Liver (tissue), 9 donors: ENCODE measurements around the gene MRPL58. TPM values are rescaled to one million over a fixed set of nuclear protein-coding genes. Genes with fewer than 3 reads are reported as not detected.

Source experiments
- DNase-seq: peaks from one replicate; pipeline ENCODE4 v3.0.0-alpha.2; 2017; ENCODE audit warnings: low spot score
- H3K27ac ChIP-seq, 2 donors: one replicate each; pipeline ENCODE4 v1.7.0; 2013; ENCODE audit warnings: inconsistent platforms in 2 of 2, low read length in 2 of 2, control low read depth in 1 of 2, low read depth in 1 of 2, mild to moderate bottlenecking in 1 of 2
- H3K27me3 ChIP-seq, 4 donors: one replicate each; pipeline versions ENCODE4 v1.6.1 to v1.7.0; 2013; ENCODE audit warnings: low read length in 3 of 4, inconsistent platforms in 1 of 4, mild to moderate bottlenecking in 1 of 4, moderate library complexity in 1 of 4; ENCODE audit not compliant: control insufficient read depth in 4 of 4, insufficient read depth in 4 of 4
- H3K36me3 ChIP-seq, 4 donors: one replicate each; pipeline versions ENCODE4 v1.6.1 to v1.7.0; 2013; ENCODE audit warnings: low read length in 3 of 4, mild to moderate bottlenecking in 3 of 4, low read depth in 1 of 4, moderate library complexity in 1 of 4; ENCODE audit not compliant: control insufficient read depth in 4 of 4, insufficient read depth in 3 of 4
- H3K4me1 ChIP-seq, 4 donors: one replicate each; pipeline versions ENCODE4 v1.6.1 to v1.7.0; 2013; ENCODE audit warnings: low read length in 3 of 4, mild to moderate bottlenecking in 3 of 4, moderate library complexity in 1 of 4; ENCODE audit not compliant: control insufficient read depth in 4 of 4, insufficient read depth in 4 of 4
- H3K4me3 ChIP-seq, 3 donors: one replicate each; pipeline versions ENCODE4 v1.6.1 to v1.7.0; 2013; ENCODE audit warnings: low read length in 3 of 3, control low read depth in 1 of 3, low read depth in 1 of 3, mild to moderate bottlenecking in 1 of 3
- H3K9ac ChIP-seq, 2 donors: one replicate each; pipeline ENCODE4 v1.7.0; 2013; ENCODE audit warnings: low read length in 2 of 2, mild to moderate bottlenecking in 2 of 2, moderate library complexity in 2 of 2, control low read depth in 1 of 2, low read depth in 1 of 2
- H3K9me3 ChIP-seq, 4 donors: one replicate each; pipeline versions ENCODE4 v1.6.1 to v1.7.0; 2013; ENCODE audit warnings: low read length in 3 of 4; ENCODE audit not compliant: control insufficient read depth in 4 of 4
- EGR1 ChIP-seq, 2 donors: IDR thresholded peaks; 2 replicates each; pipeline ENCODE4 v1.6.1; 2016 to 2018; ENCODE audit warnings: antibody characterized with exemption in 2 of 2, low read depth in 2 of 2
- FOXA1 ChIP-seq: IDR thresholded peaks from 2 replicates; pipeline ENCODE4 v1.6.1; 2016; ENCODE audit warnings: antibody characterized with exemption
- FOXA2 ChIP-seq: IDR thresholded peaks from 2 replicates; pipeline ENCODE4 v1.6.1; 2016; ENCODE audit warnings: antibody characterized with exemption
- HNF4A ChIP-seq, 2 donors: conservative IDR thresholded peaks; 2 replicates each; pipeline ENCODE4 v1.6.1; 2016; ENCODE audit warnings: antibody characterized with exemption in 2 of 2, mild to moderate bottlenecking in 2 of 2
- HNF4G ChIP-seq: IDR thresholded peaks from 2 replicates; pipeline ENCODE4 v1.6.1; 2016; ENCODE audit warnings: antibody characterized with exemption
- JUND ChIP-seq, 2 donors: IDR thresholded peaks; 2 replicates each; pipeline ENCODE4 v1.6.1; 2016; ENCODE audit warnings: antibody characterized with exemption in 2 of 2
- NR2F2 ChIP-seq: IDR thresholded peaks from 2 replicates; pipeline ENCODE4 v1.6.1; 2016; ENCODE audit warnings: antibody characterized with exemption
- RAD21 ChIP-seq, 2 donors: IDR thresholded peaks; 2 replicates each; pipeline ENCODE4 v1.6.1; 2016; ENCODE audit warnings: antibody characterized with exemption in 2 of 2, mild to moderate bottlenecking in 2 of 2
- RXRA ChIP-seq, 2 donors: IDR thresholded peaks; 2 replicates each; pipeline ENCODE4 v1.6.1; 2017 to 2018; ENCODE audit warnings: antibody characterized with exemption in 2 of 2, mild to moderate bottlenecking in 1 of 2
- SP1 ChIP-seq: IDR thresholded peaks from 2 replicates; pipeline ENCODE4 v1.6.1; 2018; ENCODE audit warnings: antibody characterized with exemption, mild to moderate bottlenecking
- TAF1 ChIP-seq: conservative IDR thresholded peaks from 2 replicates; pipeline ENCODE4 v1.6.1; 2016; ENCODE audit warnings: antibody characterized with exemption, mild to moderate bottlenecking
- YY1 ChIP-seq: IDR thresholded peaks from 2 replicates; pipeline ENCODE4 v1.6.1; 2016; ENCODE audit warnings: antibody characterized with exemption, mild to moderate bottlenecking
- WGBS: extraction: QIAGEN DNeasy Blood & Tissue Kit; methylation state at CpG from one replicate; pipeline ENCODE4 v1.1.7; 2013; 5-methylcytosine and 5-hydroxymethylcytosine counted together
- polyA plus RNA-seq, 2 donors: library from polyadenylated mRNA; stranded (reverse) in 1 of 2; unstranded in 1 of 2; fragments of 200-250 nt in 1 of 2; fragments of >200 nt in 1 of 2; fragmentation: Nextera tagmentation in 1 of 2; extraction: Ambion mirVana in 1 of 2; gene quantifications; one replicate each; pipeline versions ENCODE4 v1.2.1 to v1.2.3, GENCODE V29; 2013 to 2015
- total RNA-seq, 2 donors: library from RNA; depleted of rRNA; stranded (reverse); fragments of >200 nt; gene quantifications; one replicate each; pipeline ENCODE4 v1.2.3, GENCODE V29; 2014
- TF ChIP-seq, protein P1 (sequence below): IDR thresholded peaks from 2 replicates; pipeline ENCODE4 v1.6.1; 2016; ENCODE audit warnings: antibody characterized with exemption
- TF ChIP-seq, protein P2 (sequence below): IDR thresholded peaks from 2 replicates; pipeline ENCODE4 v1.6.1; 2016; ENCODE audit warnings: antibody characterized with exemption, mild to moderate bottlenecking
- TF ChIP-seq, protein P3 (sequence below): fragments of 150-350 bp; IDR thresholded peaks from 2 replicates; pipeline ENCODE4 v1.5.1; 2017; ENCODE audit warnings: improper control_type of control experiment, low read depth, low read length; ENCODE audit not compliant: missing input control
- TF ChIP-seq, protein P4 (sequence below): IDR thresholded peaks from 2 replicates; pipeline ENCODE4 v1.6.1; 2016; ENCODE audit warnings: antibody characterized with exemption
- TF ChIP-seq, protein P5 (sequence below): IDR thresholded peaks from 2 replicates; pipeline ENCODE4 v1.6.1; 2016; ENCODE audit warnings: antibody characterized with exemption
- donor health status: healthy.
- donor health status: healthy.
- donor health status: healthy.
- donor health status: healthy.
- donor health status: healthy.

Gene MRPL58
- total and polyA plus RNA-seq, 4 donors: 20.5 to 47.0 (median 33.4) TPM

DNA sequence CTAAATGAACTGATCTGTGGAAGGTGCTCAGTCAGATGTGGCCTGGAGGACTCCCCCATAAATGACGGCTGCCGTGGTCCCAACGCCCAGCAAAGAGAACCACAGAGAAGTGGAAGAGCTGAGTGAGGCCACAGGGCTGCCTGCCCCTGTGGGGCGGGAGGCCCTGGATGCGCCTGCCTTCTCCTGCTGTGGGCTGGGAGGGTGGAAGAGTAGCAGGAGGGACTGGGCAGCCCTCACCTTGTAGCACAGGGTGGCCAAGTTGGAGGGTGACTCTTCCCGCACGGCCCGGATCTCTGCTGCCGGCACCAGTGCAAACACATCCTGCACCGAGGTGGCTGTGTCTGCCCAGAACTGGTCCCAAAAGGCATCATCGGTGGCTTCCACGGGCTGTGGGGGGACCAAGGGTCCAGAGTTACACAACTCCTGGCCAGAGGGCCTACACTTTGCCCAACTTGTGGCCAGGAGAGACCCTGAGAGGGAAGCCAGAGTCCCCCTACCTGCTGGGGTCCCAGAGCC, 48.2 kb upstream of the MRPL58 start:
- H3K4me3 ChIP-seq: no peak overlapping the region
- TF ChIP-seq HNF4A (conservative IDR thresholded peaks at IDR 0.05) (no peak), NR2F2 (no peak), EGR1 (IDR thresholded peaks at IDR 0.05; ENCODE audit: low read depth in 2 of 2) (no peak), RAD21 (IDR thresholded peaks at IDR 0.05) (no peak), TAF1 (no peak), RXRA (IDR thresholded peaks at IDR 0.05) (no peak), JUND (IDR thresholded peaks at IDR 0.05) (no peak), SP1 (no peak), YY1 (no peak), FOXA2 (no peak), HNF4G (no peak), FOXA1 (no peak)
- TF ChIP-seq, protein P1, sequence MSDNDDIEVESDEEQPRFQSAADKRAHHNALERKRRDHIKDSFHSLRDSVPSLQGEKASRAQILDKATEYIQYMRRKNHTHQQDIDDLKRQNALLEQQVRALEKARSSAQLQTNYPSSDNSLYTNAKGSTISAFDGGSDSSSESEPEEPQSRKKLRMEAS: no peak
- TF ChIP-seq, protein P2, sequence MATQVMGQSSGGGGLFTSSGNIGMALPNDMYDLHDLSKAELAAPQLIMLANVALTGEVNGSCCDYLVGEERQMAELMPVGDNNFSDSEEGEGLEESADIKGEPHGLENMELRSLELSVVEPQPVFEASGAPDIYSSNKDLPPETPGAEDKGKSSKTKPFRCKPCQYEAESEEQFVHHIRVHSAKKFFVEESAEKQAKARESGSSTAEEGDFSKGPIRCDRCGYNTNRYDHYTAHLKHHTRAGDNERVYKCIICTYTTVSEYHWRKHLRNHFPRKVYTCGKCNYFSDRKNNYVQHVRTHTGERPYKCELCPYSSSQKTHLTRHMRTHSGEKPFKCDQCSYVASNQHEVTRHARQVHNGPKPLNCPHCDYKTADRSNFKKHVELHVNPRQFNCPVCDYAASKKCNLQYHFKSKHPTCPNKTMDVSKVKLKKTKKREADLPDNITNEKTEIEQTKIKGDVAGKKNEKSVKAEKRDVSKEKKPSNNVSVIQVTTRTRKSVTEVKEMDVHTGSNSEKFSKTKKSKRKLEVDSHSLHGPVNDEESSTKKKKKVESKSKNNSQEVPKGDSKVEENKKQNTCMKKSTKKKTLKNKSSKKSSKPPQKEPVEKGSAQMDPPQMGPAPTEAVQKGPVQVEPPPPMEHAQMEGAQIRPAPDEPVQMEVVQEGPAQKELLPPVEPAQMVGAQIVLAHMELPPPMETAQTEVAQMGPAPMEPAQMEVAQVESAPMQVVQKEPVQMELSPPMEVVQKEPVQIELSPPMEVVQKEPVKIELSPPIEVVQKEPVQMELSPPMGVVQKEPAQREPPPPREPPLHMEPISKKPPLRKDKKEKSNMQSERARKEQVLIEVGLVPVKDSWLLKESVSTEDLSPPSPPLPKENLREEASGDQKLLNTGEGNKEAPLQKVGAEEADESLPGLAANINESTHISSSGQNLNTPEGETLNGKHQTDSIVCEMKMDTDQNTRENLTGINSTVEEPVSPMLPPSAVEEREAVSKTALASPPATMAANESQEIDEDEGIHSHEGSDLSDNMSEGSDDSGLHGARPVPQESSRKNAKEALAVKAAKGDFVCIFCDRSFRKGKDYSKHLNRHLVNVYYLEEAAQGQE: no peak
- TF ChIP-seq, protein P3, sequence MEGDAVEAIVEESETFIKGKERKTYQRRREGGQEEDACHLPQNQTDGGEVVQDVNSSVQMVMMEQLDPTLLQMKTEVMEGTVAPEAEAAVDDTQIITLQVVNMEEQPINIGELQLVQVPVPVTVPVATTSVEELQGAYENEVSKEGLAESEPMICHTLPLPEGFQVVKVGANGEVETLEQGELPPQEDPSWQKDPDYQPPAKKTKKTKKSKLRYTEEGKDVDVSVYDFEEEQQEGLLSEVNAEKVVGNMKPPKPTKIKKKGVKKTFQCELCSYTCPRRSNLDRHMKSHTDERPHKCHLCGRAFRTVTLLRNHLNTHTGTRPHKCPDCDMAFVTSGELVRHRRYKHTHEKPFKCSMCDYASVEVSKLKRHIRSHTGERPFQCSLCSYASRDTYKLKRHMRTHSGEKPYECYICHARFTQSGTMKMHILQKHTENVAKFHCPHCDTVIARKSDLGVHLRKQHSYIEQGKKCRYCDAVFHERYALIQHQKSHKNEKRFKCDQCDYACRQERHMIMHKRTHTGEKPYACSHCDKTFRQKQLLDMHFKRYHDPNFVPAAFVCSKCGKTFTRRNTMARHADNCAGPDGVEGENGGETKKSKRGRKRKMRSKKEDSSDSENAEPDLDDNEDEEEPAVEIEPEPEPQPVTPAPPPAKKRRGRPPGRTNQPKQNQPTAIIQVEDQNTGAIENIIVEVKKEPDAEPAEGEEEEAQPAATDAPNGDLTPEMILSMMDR: no peak
- TF ChIP-seq, protein P4, sequence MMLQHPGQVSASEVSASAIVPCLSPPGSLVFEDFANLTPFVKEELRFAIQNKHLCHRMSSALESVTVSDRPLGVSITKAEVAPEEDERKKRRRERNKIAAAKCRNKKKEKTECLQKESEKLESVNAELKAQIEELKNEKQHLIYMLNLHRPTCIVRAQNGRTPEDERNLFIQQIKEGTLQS: no peak
- TF ChIP-seq, protein P5, sequence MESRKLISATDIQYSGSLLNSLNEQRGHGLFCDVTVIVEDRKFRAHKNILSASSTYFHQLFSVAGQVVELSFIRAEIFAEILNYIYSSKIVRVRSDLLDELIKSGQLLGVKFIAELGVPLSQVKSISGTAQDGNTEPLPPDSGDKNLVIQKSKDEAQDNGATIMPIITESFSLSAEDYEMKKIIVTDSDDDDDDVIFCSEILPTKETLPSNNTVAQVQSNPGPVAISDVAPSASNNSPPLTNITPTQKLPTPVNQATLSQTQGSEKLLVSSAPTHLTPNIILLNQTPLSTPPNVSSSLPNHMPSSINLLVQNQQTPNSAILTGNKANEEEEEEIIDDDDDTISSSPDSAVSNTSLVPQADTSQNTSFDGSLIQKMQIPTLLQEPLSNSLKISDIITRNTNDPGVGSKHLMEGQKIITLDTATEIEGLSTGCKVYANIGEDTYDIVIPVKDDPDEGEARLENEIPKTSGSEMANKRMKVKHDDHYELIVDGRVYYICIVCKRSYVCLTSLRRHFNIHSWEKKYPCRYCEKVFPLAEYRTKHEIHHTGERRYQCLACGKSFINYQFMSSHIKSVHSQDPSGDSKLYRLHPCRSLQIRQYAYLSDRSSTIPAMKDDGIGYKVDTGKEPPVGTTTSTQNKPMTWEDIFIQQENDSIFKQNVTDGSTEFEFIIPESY: no peak
- H3K9ac ChIP-seq: no peak overlapping the region
- H3K27ac ChIP-seq: no peak overlapping the region
- H3K9me3 ChIP-seq: no peaks in the 10 kb centered on the region
- H3K4me1 ChIP-seq: peaks cover 0 to 3% (median 1%) of the 10 kb centered on the region in 4 donors
- H3K27me3 ChIP-seq: no peaks in the 10 kb centered on the region
- DNase-seq: no peak
- WGBS: 92% methylated on average over 12 of the region's 12 CpGs
- H3K36me3 ChIP-seq: no peaks in the 10 kb centered on the region
